Superior temporal gyrus (tissue), 1 donor: ENCODE results near the gene TCF7.

Experiments
- DNase-seq: peaks from one replicate; pipeline ENCODE4 v3.0.0-alpha.2; 2016; ENCODE audit errors: extremely low spot score

Gene TCF7

DNA sequence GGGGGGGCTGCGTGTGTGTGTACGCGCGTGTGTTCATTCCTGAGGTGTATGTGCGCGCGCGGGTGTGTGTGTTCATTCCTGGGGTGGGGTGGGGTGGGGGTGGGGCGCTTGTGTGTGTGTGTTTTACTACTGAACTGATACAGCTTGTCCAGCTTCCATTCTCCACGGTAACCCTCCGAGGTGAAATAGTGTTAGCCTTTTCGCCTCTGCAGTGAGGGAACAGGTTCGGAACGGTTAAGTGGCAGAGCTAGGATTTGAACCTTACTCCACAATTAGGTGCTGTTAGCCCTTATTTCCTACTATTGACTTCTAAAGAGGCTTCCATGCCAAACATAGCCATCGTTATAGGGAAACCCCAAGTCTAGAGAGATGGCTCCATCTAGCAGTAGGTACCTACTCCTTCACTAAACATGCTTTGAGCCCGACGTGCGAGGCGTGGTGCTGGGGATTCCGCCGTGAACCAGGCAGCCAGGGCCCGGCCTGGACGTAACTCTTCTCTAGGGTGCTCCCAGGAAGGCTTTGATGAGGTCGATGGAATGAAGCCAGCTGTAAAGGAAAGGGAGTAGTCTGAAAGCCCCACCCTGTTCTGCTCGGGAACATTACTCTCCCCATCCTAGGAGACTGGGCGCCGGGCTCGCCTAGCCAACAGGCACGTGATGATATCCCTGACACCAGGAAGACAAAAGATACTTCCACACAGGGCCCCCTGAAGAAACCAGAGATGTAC is 63.1 kb downstream of the TCF7 start:
- DNase-seq: peak; percentile 42

DNA sequence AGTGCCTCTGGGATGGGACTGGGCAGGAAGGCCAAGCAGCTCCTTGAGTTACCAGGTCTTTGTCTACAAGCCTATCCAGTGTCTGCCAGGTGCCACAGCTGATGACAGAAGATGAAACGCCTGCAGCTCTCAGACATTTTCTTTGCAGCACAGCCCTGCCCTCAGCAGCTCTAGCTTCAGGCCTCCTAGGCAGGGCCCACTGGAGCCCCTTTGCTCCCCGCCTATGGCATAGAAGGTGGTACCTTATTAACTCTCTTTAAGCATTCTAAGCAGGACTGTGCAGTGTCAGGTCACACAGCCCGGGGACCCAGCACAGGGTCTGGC is 63.6 kb downstream of the TCF7 start:
- DNase-seq: no peak

DNA sequence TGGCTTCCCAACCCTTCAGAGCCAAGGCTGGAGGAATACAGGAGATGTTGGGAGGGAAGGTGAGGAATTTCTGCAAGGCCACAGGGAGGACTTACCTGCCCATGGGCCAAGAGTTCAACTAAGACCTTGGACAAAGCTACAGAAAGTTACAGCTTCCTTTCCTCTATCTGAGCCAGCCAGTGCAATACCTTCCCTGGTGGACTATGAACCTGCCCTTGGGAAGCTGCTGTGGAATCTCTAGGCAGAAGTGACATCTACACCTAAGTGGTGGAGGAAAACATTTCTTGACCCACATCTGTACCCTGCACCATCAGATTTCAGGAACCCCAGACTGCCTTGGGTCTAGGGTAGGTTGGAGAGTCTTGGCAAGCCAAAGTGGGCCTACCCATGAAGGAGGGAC is 69.0 kb downstream of the TCF7 start:
- no peak for DNase-seq

- peak; percentile 81 for DNase-seq
Observed at GRCh38 chr5:134184155-134185135, 70.0 kb downstream of the TCF7 start.

GRCh38 chr5:134188092-134188491 is 73.6 kb downstream of the TCF7 start:
- DNase-seq: no peak

GRCh38 chr5:134189031-134189430 is 74.5 kb downstream of the TCF7 start:
- DNase-seq: no peak

DNA sequence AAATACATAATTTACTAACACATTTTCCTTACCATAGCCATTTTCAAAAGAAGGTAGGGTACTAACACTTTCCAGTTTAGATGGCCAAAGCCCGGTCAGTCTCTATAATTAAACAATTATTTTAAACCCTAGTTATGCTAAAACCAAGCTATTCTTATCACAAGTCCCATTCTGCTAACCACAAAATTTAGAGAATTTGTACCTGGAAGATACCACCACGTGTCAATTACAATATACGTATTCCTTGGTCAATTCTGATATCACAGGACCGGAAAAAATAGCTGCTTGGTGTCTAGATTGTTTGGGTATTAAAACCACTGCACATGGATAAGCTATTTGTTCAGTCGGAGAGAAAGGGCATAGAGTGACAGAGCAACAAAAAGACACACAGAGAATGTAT is 81.2 kb downstream of the TCF7 start:
- DNase-seq: no peak
